ENCODE data around the gene SDHB.

SDHB gene

GRCh38 chr1:17045634-17046333 lies 8.0 kb downstream of the SDHB start:
- H3K27ac ChIP-seq: no peak overlapping the region
- TF ChIP-seq ZFX (IDR thresholded peaks at IDR 0.05): no peak
- TF ChIP-seq CTCF (conservative IDR thresholded peaks at IDR 0.05): peak; percentile 65

- TF ChIP-seq CTCF (conservative IDR thresholded peaks at IDR 0.05) (no peak), ZFX (IDR thresholded peaks at IDR 0.05) (no peak)
- H3K27ac ChIP-seq: no peak overlapping the region
These were observed 8.7 kb downstream of the SDHB start for GRCh38 chr1:17045150-17045549.

- TF ChIP-seq CTCF (conservative IDR thresholded peaks at IDR 0.05): no peak
- TF ChIP-seq ZFX (IDR thresholded peaks at IDR 0.05): no peak
These were observed 10.2 kb downstream of the SDHB start for GRCh38 chr1:17043676-17044075.

GRCh38 chr1:17040135-17040534 lies 13.7 kb downstream of the SDHB start:
- no peak for TF ChIP-seq ZFX (IDR thresholded peaks at IDR 0.05)
- TF ChIP-seq CTCF (conservative IDR thresholded peaks at IDR 0.05): no peak
- no peak overlapping the region for H3K27ac ChIP-seq

More at GRCh38 chr1:17043676-17044075, 10.2 kb downstream of the SDHB start:
- H3K27ac ChIP-seq: no peak overlapping the region

- no peak overlapping the region for H3K27ac ChIP-seq
- no peak for TF ChIP-seq CTCF (conservative IDR thresholded peaks at IDR 0.05)
These were observed 14.3 kb downstream of the SDHB start for GRCh38 chr1:17039522-17039921.

GRCh38 chr1:17033481-17033880 lies 20.4 kb downstream of the SDHB start:
- no peak overlapping the region for H3K27ac ChIP-seq
- TF ChIP-seq CTCF (conservative IDR thresholded peaks at IDR 0.05) (no peak), ZFX (IDR thresholded peaks at IDR 0.05) (no peak)

GRCh38 chr1:17032741-17033140 lies 21.1 kb downstream of the SDHB start:
- no peak overlapping the region for H3K27ac ChIP-seq
- TF ChIP-seq ZFX (IDR thresholded peaks at IDR 0.05) (no peak), CTCF (conservative IDR thresholded peaks at IDR 0.05) (no peak)

All from C4-2B (cell line).